SU-DHL-6 (cell line): ENCODE measurements around the gene ZC3H14.

Source experiments
- EZH2phosphoT487 ChIP-seq: fragments of 200-600 bp; sonication (generic), shearing (Covaris generic); conservative IDR thresholded peaks from 2 replicates; pipeline ENCODE4 v1.6.1; 2018; ENCODE audit warnings: mild to moderate bottlenecking, antibody characterized with exemption, low read length, moderate library complexity, mixed read lengths
- TF ChIP-seq, protein P1 (sequence below): fragments of 200-600 bp; sonication (generic); IDR thresholded peaks from one replicate; pipeline ENCODE4 v1.5.1; 2017; ENCODE audit warnings: antibody characterized with exemption, mild to moderate bottlenecking, low read length, moderate library complexity; ENCODE audit not compliant: insufficient read depth, poor library complexity, severe bottlenecking

DNA sequence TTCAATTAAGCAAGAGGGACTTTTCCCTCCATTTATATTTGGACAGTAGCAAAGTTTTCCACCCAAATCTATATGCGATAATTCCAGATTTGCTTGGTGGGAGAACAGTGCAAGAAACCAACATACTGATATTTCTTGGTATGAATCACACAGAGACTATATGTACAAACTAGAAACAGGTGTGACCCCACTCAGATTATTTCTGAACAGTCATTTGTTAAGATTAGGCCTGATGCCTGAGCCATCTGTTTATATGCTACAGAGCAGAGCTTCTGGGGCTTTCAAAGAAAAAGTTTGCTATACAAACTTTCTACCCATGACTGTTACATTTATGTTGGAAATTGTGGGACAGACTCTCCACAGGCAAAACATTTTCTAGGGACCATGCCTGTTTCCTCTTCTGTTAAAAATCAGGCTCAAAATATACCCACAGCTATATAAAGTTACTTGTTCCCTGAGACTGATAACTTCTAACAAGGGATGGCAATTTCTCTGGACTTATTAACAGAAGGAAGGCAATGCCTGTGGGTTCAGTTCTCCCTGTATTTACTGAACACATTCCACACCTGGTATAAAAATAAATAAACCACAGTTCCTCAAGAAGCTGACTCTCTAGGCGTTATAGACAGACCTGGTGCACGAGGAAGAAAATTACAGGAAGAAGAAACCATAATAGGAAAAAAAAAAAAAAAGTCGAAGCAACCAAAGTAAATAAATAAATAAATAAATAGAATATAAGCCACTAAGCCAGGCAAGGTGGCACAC, 16.0 kb upstream of the ZC3H14 start:
- TF ChIP-seq, protein P1, sequence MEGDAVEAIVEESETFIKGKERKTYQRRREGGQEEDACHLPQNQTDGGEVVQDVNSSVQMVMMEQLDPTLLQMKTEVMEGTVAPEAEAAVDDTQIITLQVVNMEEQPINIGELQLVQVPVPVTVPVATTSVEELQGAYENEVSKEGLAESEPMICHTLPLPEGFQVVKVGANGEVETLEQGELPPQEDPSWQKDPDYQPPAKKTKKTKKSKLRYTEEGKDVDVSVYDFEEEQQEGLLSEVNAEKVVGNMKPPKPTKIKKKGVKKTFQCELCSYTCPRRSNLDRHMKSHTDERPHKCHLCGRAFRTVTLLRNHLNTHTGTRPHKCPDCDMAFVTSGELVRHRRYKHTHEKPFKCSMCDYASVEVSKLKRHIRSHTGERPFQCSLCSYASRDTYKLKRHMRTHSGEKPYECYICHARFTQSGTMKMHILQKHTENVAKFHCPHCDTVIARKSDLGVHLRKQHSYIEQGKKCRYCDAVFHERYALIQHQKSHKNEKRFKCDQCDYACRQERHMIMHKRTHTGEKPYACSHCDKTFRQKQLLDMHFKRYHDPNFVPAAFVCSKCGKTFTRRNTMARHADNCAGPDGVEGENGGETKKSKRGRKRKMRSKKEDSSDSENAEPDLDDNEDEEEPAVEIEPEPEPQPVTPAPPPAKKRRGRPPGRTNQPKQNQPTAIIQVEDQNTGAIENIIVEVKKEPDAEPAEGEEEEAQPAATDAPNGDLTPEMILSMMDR, result no peak
- TF ChIP-seq EZH2phosphoT487, result no peak
